ENCODE results near the gene FAM111B. TPM values are rescaled to one million over a fixed set of nuclear protein-coding genes. Genes with fewer than 3 reads are reported as not detected.
A peak's percentile ranks its signal among the peaks of the same experiment; 100 is the strongest.

The FAM111B gene
- total and polyA plus RNA-seq, 7 experiments from 2014 or later = 0.11 to 79.8 (median 0.42) TPM; not detected in 3

DNA sequence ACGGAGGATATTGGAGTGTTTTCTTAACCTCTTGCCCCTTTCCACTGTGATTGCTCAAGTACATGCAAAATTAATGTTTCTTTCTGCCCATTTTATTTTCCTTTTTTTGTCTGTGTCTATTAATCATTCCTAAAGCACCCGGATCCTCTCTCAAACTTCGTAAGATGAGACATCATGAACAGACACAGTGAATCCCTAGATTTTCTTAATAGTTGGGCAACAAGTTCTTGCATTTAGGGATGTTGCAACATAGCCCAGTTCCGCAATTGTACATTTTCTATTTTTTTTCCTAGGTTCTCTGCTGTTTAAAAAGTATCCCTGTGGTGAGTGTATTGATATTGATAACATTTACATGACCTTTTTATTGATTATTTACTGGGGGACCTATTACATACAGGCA is 38.5 kb downstream of the FAM111B start:
- Mint-ChIP-seq H3K4me3 (peak overlapping the region in 9 of 10 donors; percentile 24 to 100 (median 97)), H3K27ac (peak overlapping the region in 7 of 9 donors; percentile 61 to 99 (median 96)), H3K9me3 (no peaks in the 10 kb centered on the region), H3K4me1 (peaks cover 46 to 82% (median 54%) of the 10 kb centered on the region in 7 donors), H3K36me3 (peaks cover 0 to 22% (median 12%) of the 10 kb centered on the region in 5 donors), H3K27me3 (no peaks in the 10 kb centered on the region)
- H3K27me3 ChIP-seq (ENCODE audit: control insufficient read depth in 2 of 2, insufficient read depth in 2 of 2, low read length in 2 of 2) = no peaks in the 10 kb centered on the region
- H3K9me3 ChIP-seq (ENCODE audit: control insufficient read depth in 2 of 3, low read length in 3 of 3) = no peaks in the 10 kb centered on the region
- ChIA-PET POLR2A (no interaction called here), CTCF (interaction anchor here (1.1 to 2.0 kb wide), 2 partner anchors 9 to 12 kb away, joined by 4 to 15 read pairs; no protein-coding TSS in a partner anchor)
- H3K27ac ChIP-seq (ENCODE audit: low read depth, low read length) = no peak overlapping the region
- H3K4me1 ChIP-seq (ENCODE audit: control insufficient read depth in 2 of 2, insufficient read depth in 2 of 2, low read length in 2 of 2) = peaks cover 19 to 24% of the 10 kb centered on the region in 2 donors
- H3K36me3 ChIP-seq (ENCODE audit: control insufficient read depth in 2 of 3, insufficient read depth in 3 of 3, low read length in 3 of 3) = peaks cover 0 to 11% (median 4%) of the 10 kb centered on the region in 3 experiments
- no peak for DNase-seq
- no peak for ATAC-seq
- no peak overlapping the region for H3K4me3 ChIP-seq (ENCODE audit: low read length)
- intact Hi-C loops (cut with micrococcal nuclease) = loop anchor here (10.0 kb wide), 4 partner anchors 609 to 1821 kb away; partner anchors contain the start of genes MRPL16 (in 1 of the 2), STX3 (in 1 of the 2), TNKS1BP1 (in 1 of the 2) and UBE2L6 (in 1 of the 2)

GRCh38 chr11:59151761-59152160 is 44.7 kb downstream of the FAM111B start:
- CTCF ChIA-PET = interaction anchor here (0.6 to 1.5 kb wide), 4 partner anchors 9 to 100 kb away, joined by 3 to 4 read pairs (median 4); no protein-coding TSS in a partner anchor
- intact Hi-C loops (cut with micrococcal nuclease) = loop anchor here (1.0 to 10.0 kb wide), 2 partner anchors 7 to 367 kb away; no protein-coding TSS in a partner anchor

DNA sequence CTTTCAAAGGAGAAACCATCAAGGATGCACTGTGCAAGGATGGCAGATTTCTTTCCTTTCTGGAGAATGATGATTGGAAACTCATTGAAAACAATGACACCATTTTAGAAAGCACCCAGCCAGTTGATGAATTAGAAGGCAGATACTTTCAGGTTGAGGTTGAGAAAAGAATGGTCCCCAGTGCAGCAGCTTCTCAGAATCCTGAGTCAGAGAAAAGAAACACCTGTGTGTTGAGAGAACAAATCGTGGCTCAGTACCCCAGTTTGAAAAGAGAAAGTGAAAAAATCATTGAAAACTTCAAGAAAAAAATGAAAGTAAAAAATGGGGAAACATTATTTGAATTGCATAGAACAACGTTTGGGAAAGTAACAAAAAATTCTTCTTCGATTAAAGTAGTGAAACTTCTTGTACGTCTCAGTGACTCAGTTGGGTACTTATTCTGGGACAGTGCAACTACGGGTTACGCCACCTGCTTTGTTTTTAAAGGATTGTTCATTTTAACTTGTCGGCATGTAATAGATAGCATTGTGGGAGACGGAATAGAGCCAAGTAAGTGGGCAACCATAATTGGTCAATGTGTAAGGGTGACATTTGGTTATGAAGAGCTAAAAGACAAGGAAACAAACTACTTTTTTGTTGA is 45.4 kb downstream of the FAM111B start:
- peaks cover 0 to 39% (median 20%) of the 10 kb centered on the region in 5 donors for H3K36me3 Mint-ChIP-seq
- H3K4me3 ChIP-seq (ENCODE audit: low read length) = no peak overlapping the region
- peak overlapping the region in 4 of 10 donors; percentile 48 to 72 (median 52) for H3K4me3 Mint-ChIP-seq
- intact Hi-C loops (cut with micrococcal nuclease) = loop anchor here (1.0 to 10.0 kb wide), 2 partner anchors 8 to 368 kb away; no protein-coding TSS in a partner anchor
- H3K27me3 Mint-ChIP-seq = no peaks in the 10 kb centered on the region
- no peaks in the 10 kb centered on the region for H3K9me3 Mint-ChIP-seq
- peak overlapping the region; percentile 7 to 65 (median 33) for H3K27ac Mint-ChIP-seq
- H3K4me1 ChIP-seq (ENCODE audit: control insufficient read depth in 2 of 2, insufficient read depth in 2 of 2, low read length in 2 of 2) = no peaks in the 10 kb centered on the region
- H3K4me1 Mint-ChIP-seq = peaks cover 5 to 56% (median 19%) of the 10 kb centered on the region in 7 donors
- CTCF ChIA-PET = interaction anchor here (0.6 to 1.5 kb wide), 4 partner anchors 10 to 100 kb away, joined by 3 to 4 read pairs (median 4); no protein-coding TSS in a partner anchor
- DNase-seq = no peak
- no peak overlapping the region for H3K27ac ChIP-seq (ENCODE audit: low read depth, low read length)
- no peaks in the 10 kb centered on the region for H3K27me3 ChIP-seq (ENCODE audit: control insufficient read depth in 2 of 2, insufficient read depth in 2 of 2, low read length in 2 of 2)
- POLR2A ChIA-PET = no interaction called here
- no peaks in the 10 kb centered on the region for H3K9me3 ChIP-seq (ENCODE audit: control insufficient read depth in 2 of 3, low read length in 3 of 3)
- H3K36me3 ChIP-seq (ENCODE audit: control insufficient read depth in 2 of 3, insufficient read depth in 3 of 3, low read length in 3 of 3) = peaks cover 0 to 8% (median 4%) of the 10 kb centered on the region in 3 experiments
- no peak for ATAC-seq

More at GRCh38 chr11:59151761-59152160, 44.7 kb downstream of the FAM111B start:
- peaks cover 5 to 62% (median 21%) of the 10 kb centered on the region in 7 donors for H3K4me1 Mint-ChIP-seq
- H3K27me3 ChIP-seq (ENCODE audit: control insufficient read depth in 2 of 2, insufficient read depth in 2 of 2, low read length in 2 of 2) = no peaks in the 10 kb centered on the region
- peaks cover 0 to 8% (median 4%) of the 10 kb centered on the region in 3 experiments for H3K36me3 ChIP-seq (ENCODE audit: control insufficient read depth in 2 of 3, insufficient read depth in 3 of 3, low read length in 3 of 3)
- DNase-seq (no peak), ATAC-seq (no peak)
- POLR2A ChIA-PET = interaction anchor here (1.2 kb wide), 1 partner anchor 9 kb away, joined by 4 read pairs; the partner anchor contains the start of gene FAM111A
- H3K36me3 Mint-ChIP-seq = peaks cover 0 to 43% (median 20%) of the 10 kb centered on the region in 5 donors
- no peaks in the 10 kb centered on the region for H3K9me3 ChIP-seq (ENCODE audit: control insufficient read depth in 2 of 3, low read length in 3 of 3)
- H3K27ac ChIP-seq (ENCODE audit: low read depth, low read length) = no peak overlapping the region
- peak overlapping the region in 1 of 10 donors; percentile 72 for H3K4me3 Mint-ChIP-seq
- H3K4me3 ChIP-seq (ENCODE audit: low read length) = no peak overlapping the region
- no peaks in the 10 kb centered on the region for H3K9me3 Mint-ChIP-seq
- no peaks in the 10 kb centered on the region for H3K27me3 Mint-ChIP-seq
- H3K27ac Mint-ChIP-seq = peak overlapping the region in 7 of 9 donors; percentile 7 to 76 (median 63)
- no peaks in the 10 kb centered on the region for H3K4me1 ChIP-seq (ENCODE audit: control insufficient read depth in 2 of 2, insufficient read depth in 2 of 2, low read length in 2 of 2)

- H3K36me3 Mint-ChIP-seq = peaks cover 0 to 29% (median 8%) of the 10 kb centered on the region in 5 donors
- H3K9me3 Mint-ChIP-seq = no peaks in the 10 kb centered on the region
- DNase-seq (no peak), ATAC-seq (no peak)
- no peak overlapping the region for H3K4me3 Mint-ChIP-seq
- no peaks in the 10 kb centered on the region for H3K27me3 ChIP-seq (ENCODE audit: control insufficient read depth in 2 of 2, insufficient read depth in 2 of 2, low read length in 2 of 2)
- H3K36me3 ChIP-seq (ENCODE audit: control insufficient read depth in 2 of 3, insufficient read depth in 3 of 3, low read length in 3 of 3) = no peaks in the 10 kb centered on the region
- H3K4me1 Mint-ChIP-seq = peaks cover 10 to 47% (median 17%) of the 10 kb centered on the region in 7 donors
- CTCF ChIA-PET = interaction anchor here (0.6 kb wide), 1 partner anchor 140 kb away, joined by 3 read pairs; no protein-coding TSS in a partner anchor
- H3K4me1 ChIP-seq (ENCODE audit: control insufficient read depth in 2 of 2, insufficient read depth in 2 of 2, low read length in 2 of 2) = no peaks in the 10 kb centered on the region
- no peaks in the 10 kb centered on the region for H3K9me3 ChIP-seq (ENCODE audit: control insufficient read depth in 2 of 3, low read length in 3 of 3)
- peak overlapping the region in 2 of 9 donors; percentile 5 to 84 for H3K27ac Mint-ChIP-seq
- no peak overlapping the region for H3K27ac ChIP-seq (ENCODE audit: low read depth, low read length)
- no peak overlapping the region for H3K4me3 ChIP-seq (ENCODE audit: low read length)
- H3K27me3 Mint-ChIP-seq = no peaks in the 10 kb centered on the region
- POLR2A ChIA-PET = interaction anchor here (0.6 kb wide), 1 partner anchor 12 kb away, joined by 4 read pairs; no protein-coding TSS in a partner anchor
- intact Hi-C loops (cut with micrococcal nuclease) = loop anchor here in 1 of 2 donors (10.0 kb wide), 1 partner anchor 370 kb away; no protein-coding TSS in a partner anchor
These were observed 47.6 kb downstream of the FAM111B start for GRCh38 chr11:59154610-59155009.

GRCh38 chr11:59157433-59157832 is 50.4 kb downstream of the FAM111B start:
- POLR2A ChIA-PET = interaction anchor here (1.4 to 1.7 kb wide), 3 partner anchors 13 to 15 kb away, joined by 3 to 10 read pairs (median 8); partner anchors contain the start of gene FAM111A
- peak overlapping the region in 1 of 10 donors; percentile 4 for H3K4me3 Mint-ChIP-seq
- H3K9me3 ChIP-seq (ENCODE audit: control insufficient read depth in 2 of 3, low read length in 3 of 3) = no peaks in the 10 kb centered on the region
- ATAC-seq (no peak), DNase-seq (no peak)
- CTCF ChIA-PET = interaction anchor here (0.8 to 3.6 kb wide), 13 partner anchors 10 to 1663 kb away, joined by 3 to 31 read pairs (median 14); partner anchors contain the start of genes DTX4 and FAM111A
- no peaks in the 10 kb centered on the region for H3K4me1 ChIP-seq (ENCODE audit: control insufficient read depth in 2 of 2, insufficient read depth in 2 of 2, low read length in 2 of 2)
- peaks cover 5 to 8% (median 8%) of the 10 kb centered on the region in 5 donors for H3K27me3 Mint-ChIP-seq
- H3K9me3 Mint-ChIP-seq = no peaks in the 10 kb centered on the region
- peaks cover 0 to 18% (median 0%) of the 10 kb centered on the region in 5 donors for H3K36me3 Mint-ChIP-seq
- no peaks in the 10 kb centered on the region for H3K27me3 ChIP-seq (ENCODE audit: control insufficient read depth in 2 of 2, insufficient read depth in 2 of 2, low read length in 2 of 2)
- intact Hi-C loops (cut with micrococcal nuclease) = loop anchor here in 1 of 2 donors (10.0 kb wide), 1 partner anchor 373 kb away; no protein-coding TSS in a partner anchor
- no peak overlapping the region for H3K4me3 ChIP-seq (ENCODE audit: low read length)
- H3K27ac ChIP-seq (ENCODE audit: low read depth, low read length) = no peak overlapping the region
- peak overlapping the region in 1 of 9 donors; percentile 43 for H3K27ac Mint-ChIP-seq
- no peaks in the 10 kb centered on the region for H3K36me3 ChIP-seq (ENCODE audit: control insufficient read depth in 2 of 3, insufficient read depth in 3 of 3, low read length in 3 of 3)
- peaks cover 5 to 26% (median 10%) of the 10 kb centered on the region in 7 donors for H3K4me1 Mint-ChIP-seq

Measured in naive thymus-derived CD4-positive, alpha-beta T cell (primary cell).